SKM-1 (cell line): Measurements from ENCODE around the gene AMH.

Experiments used
- DNase-seq: peaks from one replicate; lab custom pipeline; 2025; ENCODE audit not compliant: unreplicated experiment; lab: John Stamatoyannopoulos, UW

The AMH gene

GRCh38 chr19:2248136-2249009 lies 750 bp upstream of the AMH start:
- DNase-seq: no peak

GRCh38 chr19:2249880-2250765 lies 1.0 kb downstream of the AMH start:
- no peak for DNase-seq

GRCh38 chr19:2250766-2251105 lies 1.6 kb downstream of the AMH start:
- DNase-seq: no peak

- DNase-seq: no peak
Observed at GRCh38 chr19:2251106-2252054, 2.3 kb downstream of the AMH start.

GRCh38 chr19:2252055-2252796 lies 3.1 kb downstream of the AMH start:
- DNase-seq: no peak

GRCh38 chr19:2252797-2253105 lies 3.6 kb downstream of the AMH start:
- no peak for DNase-seq

- DNase-seq: no peak
Observed at GRCh38 chr19:2253106-2254063, 4.3 kb downstream of the AMH start.

- DNase-seq: no peak
Observed at GRCh38 chr19:2254064-2254872, 5.1 kb downstream of the AMH start.

- DNase-seq: no peak
Observed at GRCh38 chr19:2255112-2255845, 6.2 kb downstream of the AMH start.

- DNase-seq: no peak
Observed at GRCh38 chr19:2255982-2256685, 7.0 kb downstream of the AMH start, which contains the start of gene JSRP1. TSS of gene JSRP1 (minus strand) at chr19:2256417. CDS start at chr19:2255314, 1,103 bp downstream.

GRCh38 chr19:2259336-2259735 lies 10.2 kb downstream of the AMH start:
- no peak for DNase-seq

- DNase-seq: no peak
Observed at GRCh38 chr19:2260341-2260805, 11.2 kb downstream of the AMH start.

GRCh38 chr19:2261438-2262172 lies 12.5 kb downstream of the AMH start:
- no peak for DNase-seq

GRCh38 chr19:2266183-2266993 lies 17.3 kb downstream of the AMH start:
- peak; percentile 81 for DNase-seq

- no peak for DNase-seq
Observed at GRCh38 chr19:2268480-2268830, 19.3 kb downstream of the AMH start.

- no peak for DNase-seq
Observed at GRCh38 chr19:2268861-2269243, 19.7 kb downstream of the AMH start.
